ENCODE data around the gene JMJD6.

Gene JMJD6

GRCh38 chr17:76758570-76758969 is 32.2 kb upstream of the JMJD6 start:
- TF ChIP-seq EZH2phosphoT487 (IDR thresholded peaks at IDR 0.05; ENCODE audit: borderline replicate concordance) = no peak
- no peak for TF ChIP-seq CTCF (conservative IDR thresholded peaks at IDR 0.05; ENCODE audit: low read length)
- no peaks in the 10 kb centered on the region for H3K27me3 ChIP-seq (ENCODE audit: insufficient read depth, low read length, poor library complexity, severe bottlenecking)

GRCh38 chr17:76757256-76757655 is 30.9 kb upstream of the JMJD6 start:
- no peaks in the 10 kb centered on the region for H3F3A ChIP-seq (ENCODE audit: low read depth)
- H3K27me3 ChIP-seq (ENCODE audit: insufficient read depth, low read length, poor library complexity, severe bottlenecking) = no peaks in the 10 kb centered on the region
- H4K20me1 ChIP-seq (ENCODE audit: insufficient read depth, low read length, poor library complexity, severe bottlenecking) = no peaks in the 10 kb centered on the region
- no peak overlapping the region for H3K4me3 ChIP-seq (ENCODE audit: low read length, poor library complexity, severe bottlenecking)
- no peaks in the 10 kb centered on the region; the same call in 1 of the 2 replicates for H3K36me3 ChIP-seq (ENCODE audit: insufficient read depth, low read length)
- no peaks in the 10 kb centered on the region for H3K79me2 ChIP-seq (ENCODE audit: insufficient read depth, low read length)
- H3K9ac ChIP-seq (ENCODE audit: low read depth, low read length, poor library complexity, severe bottlenecking) = no peak overlapping the region
- no peak overlapping the region for H2AFZ ChIP-seq (ENCODE audit: low read length)
- TF ChIP-seq CTCF (conservative IDR thresholded peaks at IDR 0.05; ENCODE audit: low read length) (no peak), EZH2phosphoT487 (IDR thresholded peaks at IDR 0.05; ENCODE audit: borderline replicate concordance) (no peak)
- no peaks in the 10 kb centered on the region for H3K9me2 ChIP-seq (replicated peaks; ENCODE audit: low read depth, low read length)
- no peak overlapping the region for H3K4me2 ChIP-seq (ENCODE audit: low read depth, low read length, poor library complexity, severe bottlenecking)
- peaks cover 4% of the 10 kb centered on the region for H3K4me1 ChIP-seq (ENCODE audit: insufficient read depth, low read length, poor library complexity, severe bottlenecking)
- H3K9me3 ChIP-seq (ENCODE audit: insufficient read depth, low read depth, low read length) = no peaks in the 10 kb centered on the region

More at GRCh38 chr17:76758570-76758969, 32.2 kb upstream of the JMJD6 start:
- Histone ChIP-seq H3K36me3 (ENCODE audit: insufficient read depth, low read length) (no peaks in the 10 kb centered on the region; the same call in 1 of the 2 replicates), H4K20me1 (ENCODE audit: insufficient read depth, low read length, poor library complexity, severe bottlenecking) (no peaks in the 10 kb centered on the region), H3K9me2 (replicated peaks; ENCODE audit: low read depth, low read length) (no peaks in the 10 kb centered on the region), H3K4me3 (ENCODE audit: low read length, poor library complexity, severe bottlenecking) (no peak overlapping the region), H3K9ac (ENCODE audit: low read depth, low read length, poor library complexity, severe bottlenecking) (no peak overlapping the region), H3K79me2 (ENCODE audit: insufficient read depth, low read length) (no peaks in the 10 kb centered on the region), H2AFZ (ENCODE audit: low read length) (no peak overlapping the region), H3K4me1 (ENCODE audit: insufficient read depth, low read length, poor library complexity, severe bottlenecking) (peaks cover 4% of the 10 kb centered on the region), H3K9me3 (ENCODE audit: insufficient read depth, low read depth, low read length) (no peaks in the 10 kb centered on the region), H3K4me2 (ENCODE audit: low read depth, low read length, poor library complexity, severe bottlenecking) (no peak overlapping the region), H3F3A (ENCODE audit: low read depth) (no peaks in the 10 kb centered on the region)

GRCh38 chr17:76755285-76755684 is 28.9 kb upstream of the JMJD6 start:
- H2AFZ ChIP-seq (ENCODE audit: low read length) = no peak overlapping the region
- H3K27me3 ChIP-seq (ENCODE audit: insufficient read depth, low read length, poor library complexity, severe bottlenecking) = no peaks in the 10 kb centered on the region

More at GRCh38 chr17:76755285-76755684, 28.9 kb upstream of the JMJD6 start:
- Histone ChIP-seq H3K4me3 (ENCODE audit: low read length, poor library complexity, severe bottlenecking) (no peak overlapping the region), H3K9me3 (ENCODE audit: insufficient read depth, low read depth, low read length) (no peaks in the 10 kb centered on the region), H4K20me1 (ENCODE audit: insufficient read depth, low read length, poor library complexity, severe bottlenecking) (no peaks in the 10 kb centered on the region), H3K9ac (ENCODE audit: low read depth, low read length, poor library complexity, severe bottlenecking) (no peak overlapping the region), H3K36me3 (ENCODE audit: insufficient read depth, low read length) (no peaks in the 10 kb centered on the region; the same call in 1 of the 2 replicates), H3K79me2 (ENCODE audit: insufficient read depth, low read length) (no peaks in the 10 kb centered on the region), H3K9me2 (replicated peaks; ENCODE audit: low read depth, low read length) (no peaks in the 10 kb centered on the region), H3F3A (ENCODE audit: low read depth) (no peaks in the 10 kb centered on the region), H3K4me2 (ENCODE audit: low read depth, low read length, poor library complexity, severe bottlenecking) (no peak overlapping the region), H3K4me1 (ENCODE audit: insufficient read depth, low read length, poor library complexity, severe bottlenecking) (peaks cover 4% of the 10 kb centered on the region)
- TF ChIP-seq CTCF (conservative IDR thresholded peaks at IDR 0.05; ENCODE audit: low read length) = no peak
- TF ChIP-seq EZH2phosphoT487 (IDR thresholded peaks at IDR 0.05; ENCODE audit: borderline replicate concordance) = no peak

Measured in Loucy (cell line).